Hepatocyte (in vitro differentiated cells): ENCODE measurements around the gene HINT3. TPM values are rescaled to one million over a fixed set of nuclear protein-coding genes. Genes with fewer than 3 reads are reported as not detected.

Experiments
- DNase-seq: peaks from one replicate; pipeline ENCODE4 v3.0.0-alpha.2; 2016; ENCODE audit warnings: low spot score
- H2AFZ ChIP-seq: fragments of 200-600 bp; sonication (generic); 2 replicates; pipeline ENCODE4 v1.6.0; 2016; ENCODE audit warnings: antibody characterized with exemption, mild to moderate bottlenecking
- H3K27ac ChIP-seq: fragments of 200-600 bp; sonication (generic); 2 replicates; pipeline ENCODE4 v1.5.1; 2016; ENCODE audit warnings: mild to moderate bottlenecking
- H3K27me3 ChIP-seq: fragments of 200-600 bp; sonication (generic); 2 replicates; pipeline ENCODE4 v1.6.1; 2016
- H3K36me3 ChIP-seq: fragments of 200-600 bp; sonication (generic); replicated peaks from 2 replicates; pipeline ENCODE4 v1.5.1; 2016; ENCODE audit warnings: low read depth; ENCODE audit not compliant: insufficient read depth
- H3K4me1 ChIP-seq: fragments of 200-600 bp; sonication (generic); 2 replicates; pipeline ENCODE4 v1.5.1; 2016; ENCODE audit warnings: mild to moderate bottlenecking, moderate library complexity; ENCODE audit not compliant: insufficient read depth
- H3K4me2 ChIP-seq: fragments of 200-600 bp; sonication (generic); 2 replicates; pipeline ENCODE4 v1.6.0; 2016
- H3K4me3 ChIP-seq: fragments of 200-600 bp; sonication (generic); 2 replicates; pipeline ENCODE4 v1.5.1; 2016; ENCODE audit warnings: mild to moderate bottlenecking
- H3K79me2 ChIP-seq: fragments of 200-600 bp; sonication (generic); 2 replicates; pipeline ENCODE4 v1.6.0; 2017; ENCODE audit warnings: mild to moderate bottlenecking
- H3K9me2 ChIP-seq: fragments of 200-600 bp; sonication (generic); replicated peaks from 2 replicates; pipeline ENCODE4 v1.6.0; 2017; ENCODE audit warnings: mild to moderate bottlenecking; ENCODE audit not compliant: insufficient read depth
- H3K9me3 ChIP-seq: fragments of 200-600 bp; sonication (generic); 2 replicates; pipeline ENCODE4 v1.5.1; 2016; ENCODE audit warnings: low read depth, mild to moderate bottlenecking
- H4K20me1 ChIP-seq: fragments of 200-600 bp; sonication (generic); 2 replicates; pipeline ENCODE4 v1.6.0; 2016; ENCODE audit warnings: mild to moderate bottlenecking; ENCODE audit not compliant: insufficient read depth, poor library complexity, severe bottlenecking
- CTCF ChIP-seq: fragments of 200-600 bp; sonication (generic); IDR thresholded peaks from 2 replicates; pipeline ENCODE4 v1.5.1; 2016; ENCODE audit warnings: antibody characterized with exemption, mild to moderate bottlenecking; ENCODE audit not compliant: poor library complexity
- EZH2 ChIP-seq: fragments of 200-600 bp; sonication (generic); IDR thresholded peaks from 2 replicates; pipeline ENCODE4 v1.6.1; 2016; ENCODE audit warnings: antibody characterized with exemption, mild to moderate bottlenecking, borderline replicate concordance
- EZH2phosphoT487 ChIP-seq: fragments of 200-600 bp; sonication (generic); IDR thresholded peaks from one replicate; pipeline ENCODE4 v1.6.1; 2018; ENCODE audit warnings: antibody characterized with exemption, mild to moderate bottlenecking, low read depth, moderate library complexity; ENCODE audit not compliant: unreplicated experiment, severe bottlenecking
- WGBS: methylation state at CpG from one replicate; pipeline ENCODE4 v1.1.6; 2016; ENCODE audit warnings: low lambda C conversion rate; ENCODE audit errors: missing lambda C conversion rate; 5-methylcytosine and 5-hydroxymethylcytosine counted together
- polyA plus RNA-seq: library from polyadenylated mRNA; unstranded; fragments of >200 nt; fragmentation: Nextera tagmentation; extraction: Ambion mirVana; gene quantifications from 2 replicates; pipeline ENCODE4 v1.2.1, GENCODE V29; 2016
- total RNA-seq: library from RNA; depleted of rRNA; stranded (reverse); fragments of >200 nt; gene quantifications from 2 replicates; pipeline ENCODE4 v1.2.3, GENCODE V29; 2014

The HINT3 gene
- total and polyA plus RNA-seq, 2 experiments from 2014 or later: 15.4 to 32.9 TPM

DNA sequence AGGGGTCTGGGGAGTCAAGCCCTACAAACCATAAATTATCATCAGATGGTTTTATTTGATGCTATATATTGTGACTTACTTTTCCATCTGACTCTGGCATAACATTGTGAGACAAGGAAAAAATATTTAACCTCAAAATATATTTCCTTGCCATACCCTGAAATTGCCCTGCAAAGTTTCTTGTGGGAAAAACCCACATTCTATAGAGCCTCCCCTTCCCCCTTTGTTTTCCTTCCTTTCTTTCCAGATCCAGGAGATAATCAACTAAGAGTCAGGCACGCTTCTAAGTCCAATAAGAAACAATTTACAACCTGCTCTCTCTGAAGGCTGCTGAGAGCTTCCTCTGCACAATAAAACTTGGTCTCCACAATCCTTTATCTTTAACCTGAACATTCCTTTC, 17.5 kb upstream of the HINT3 start:
- Histone ChIP-seq H3K4me2 (no peak overlapping the region), H3K4me1 (peaks cover 28% of the 10 kb centered on the region), H3K27me3 (no peaks in the 10 kb centered on the region), H3K9me3 (no peaks in the 10 kb centered on the region), H3K79me2 (no peaks in the 10 kb centered on the region), H3K4me3 (no peak overlapping the region), H3K27ac (peak overlapping the region; percentile 57), H3K36me3 (no peaks in the 10 kb centered on the region), H2AFZ (no peak overlapping the region), H4K20me1 (no peaks in the 10 kb centered on the region), H3K9me2 (no peaks in the 10 kb centered on the region)
- WGBS: 29% methylated on average over 1 of the region's 1 CpG
- DNase-seq: no peak
- TF ChIP-seq EZH2 (no peak), CTCF (no peak), EZH2phosphoT487 (no peak)

GRCh38 chr6:125939791-125940190, 16.8 kb upstream of the HINT3 start:
- no peak overlapping the region for H3K4me2 ChIP-seq
- no peaks in the 10 kb centered on the region for H3K9me2 ChIP-seq
- 88% methylated on average over 2 of the region's 2 CpGs for WGBS

GRCh38 chr6:125940247-125941041, 16.1 kb upstream of the HINT3 start:
- TF ChIP-seq EZH2 (no peak), CTCF (no peak), EZH2phosphoT487 (no peak)
- peaks cover 40% of the 10 kb centered on the region for H3K4me1 ChIP-seq
- no peak overlapping the region for H3K4me2 ChIP-seq
- H2AFZ ChIP-seq: no peak overlapping the region
- no peak overlapping the region for H3K4me3 ChIP-seq
- 53% methylated on average over 5 of the region's 5 CpGs for WGBS
- no peaks in the 10 kb centered on the region for H3K79me2 ChIP-seq
- DNase-seq: no peak
- H3K9me3 ChIP-seq: no peaks in the 10 kb centered on the region
- H3K27ac ChIP-seq: peak overlapping the region; percentile 15
- no peaks in the 10 kb centered on the region for H3K9me2 ChIP-seq
- no peaks in the 10 kb centered on the region for H4K20me1 ChIP-seq
- no peaks in the 10 kb centered on the region for H3K36me3 ChIP-seq
- H3K27me3 ChIP-seq: no peaks in the 10 kb centered on the region

More at GRCh38 chr6:125939791-125940190, 16.8 kb upstream of the HINT3 start:
- H2AFZ ChIP-seq: no peak overlapping the region
- H3K4me3 ChIP-seq: no peak overlapping the region
- no peaks in the 10 kb centered on the region for H3K79me2 ChIP-seq
- TF ChIP-seq EZH2: no peak
- no peak for DNase-seq
- no peaks in the 10 kb centered on the region for H3K36me3 ChIP-seq
- H3K9me3 ChIP-seq: no peaks in the 10 kb centered on the region
- no peaks in the 10 kb centered on the region for H3K27me3 ChIP-seq
- H4K20me1 ChIP-seq: no peaks in the 10 kb centered on the region
- H3K27ac ChIP-seq: peak overlapping the region; percentile 57
- H3K4me1 ChIP-seq: peaks cover 34% of the 10 kb centered on the region

- Histone ChIP-seq H3K4me1 (peaks cover 53% of the 10 kb centered on the region), H3K4me3 (no peak overlapping the region), H3K27me3 (no peaks in the 10 kb centered on the region), H2AFZ (no peak overlapping the region), H3K36me3 (no peaks in the 10 kb centered on the region), H4K20me1 (no peaks in the 10 kb centered on the region), H3K27ac (peak overlapping the region; percentile 93), H3K79me2 (no peaks in the 10 kb centered on the region), H3K9me2 (no peaks in the 10 kb centered on the region), H3K9me3 (no peaks in the 10 kb centered on the region), H3K4me2 (peak overlapping the region; percentile 34)
- DNase-seq: peak; percentile 73
- TF ChIP-seq CTCF (no peak), EZH2 (no peak), EZH2phosphoT487 (no peak)
- WGBS: 74% methylated on average over 10 of the region's 10 CpGs
Observed at GRCh38 chr6:125942672-125943527, 13.7 kb upstream of the HINT3 start.
